ENCODE data around the gene SAT1. TPM values are rescaled to one million over a fixed set of nuclear protein-coding genes. Genes with fewer than 3 reads are reported as not detected.
A peak's percentile ranks its signal among the peaks of the same experiment; 100 is the strongest.

The SAT1 gene
- total and polyA plus RNA-seq, 2 of the 13 experiments (the other 11 are each of a cell fraction or from before 2014, with no cell fraction given) = 216 to 1,243 TPM

- WGBS (ENCODE audit: low lambda C conversion rate) = 88% methylated on average over 2 of the region's 2 CpGs
- POLR2A ChIA-PET = interaction anchor here (1.2 to 1.3 kb wide), 2 partner anchors 12 to 19 kb away, joined by 3 to 6 read pairs; no protein-coding TSS in a partner anchor
These were observed 4.8 kb downstream of the SAT1 start for GRCh38 chrX:23787745-23788118.

More at GRCh38 chrX:23787745-23788118, 4.8 kb downstream of the SAT1 start:
- no peak for FAIRE-seq
- Histone ChIP-seq H3K9me3 (ENCODE audit: low read length) (no peaks in the 10 kb centered on the region), H3K27ac (ENCODE audit: extremely low read length, insufficient read depth, low read length) (peak overlapping the region; percentile 52), H2AFZ (ENCODE audit: low read length) (no peak overlapping the region), H3K9ac (ENCODE audit: insufficient read depth, low read depth, low read length) (no peak overlapping the region), H3K79me2 (ENCODE audit: insufficient read depth, low read length) (peaks cover 21% of the 10 kb centered on the region), H3K36me3 (replicated peaks in 1 of 2; ENCODE audit: control insufficient read depth in 1 of 2, insufficient read depth in 2 of 2, low read length in 2 of 2) (peaks cover 0 to 1% of the 10 kb centered on the region in 2 experiments; a peak in 2 of 5 replicates), H3K4me1 (ENCODE audit: insufficient read depth, low read length) (peaks cover 34% of the 10 kb centered on the region), H3K4me3 (replicated peaks in 1 of 3; ENCODE audit: insufficient read depth in 1 of 3, low read depth in 2 of 3, low read length in 3 of 3) (no peak overlapping the region), H3K4me2 (ENCODE audit: low read depth, low read length) (peak overlapping the region; percentile 24; the same call in 1 of the 2 replicates), H4K20me1 (ENCODE audit: insufficient read depth, low read length) (peaks cover 17% of the 10 kb centered on the region), H3K27me3 (ENCODE audit: control insufficient read depth in 1 of 2, insufficient read depth in 2 of 2, low read length in 2 of 2) (no peaks in the 10 kb centered on the region; a peak in 1 of 5 replicates)
- no peak for ATAC-seq
- TF ChIP-seq ZNF839 (CRISPR knock-in tag; IDR thresholded peaks at IDR 0.05; ENCODE audit: borderline replicate concordance) (no peak), ZNF121 (CRISPR knock-in tag; IDR thresholded peaks at IDR 0.05) (peak; percentile 74; the same call in 1 of the 2 replicates), ZNF770 (CRISPR knock-in tag; IDR thresholded peaks at IDR 0.05) (0 out of 2 replicates have a peak, but pooled peaks have one; percentile 42), GFI1 (CRISPR knock-in tag; IDR thresholded peaks at IDR 0.05; ENCODE audit: borderline replicate concordance) (no peak), ZNF772 (CRISPR knock-in tag; IDR thresholded peaks at IDR 0.05) (no peak), ZIK1 (CRISPR knock-in tag; IDR thresholded peaks at IDR 0.05; ENCODE audit: borderline replicate concordance, low read depth) (no peak), HOXA7 (CRISPR knock-in tag; IDR thresholded peaks at IDR 0.05) (no peak), AGO1 (IDR thresholded peaks at IDR 0.05; ENCODE audit: low read depth, low read length, poor library complexity, severe bottlenecking) (peak; percentile 8), EZH2 (conservative IDR thresholded peaks at IDR 0.05; ENCODE audit: low read depth, low read length) (no peak), HES4 (CRISPR knock-in tag; IDR thresholded peaks at IDR 0.05; ENCODE audit: borderline replicate concordance) (no peak), ZKSCAN1 (IDR thresholded peaks at IDR 0.05; ENCODE audit: low read length) (no peak), SNAPC2 (CRISPR knock-in tag; IDR thresholded peaks at IDR 0.05) (no peak), ZNF720 (CRISPR knock-in tag; IDR thresholded peaks at IDR 0.05) (no peak)
- no peak for DNase-seq (ENCODE audit: low spot score)
- intact Hi-C loops (cut with micrococcal nuclease; ENCODE audit: unreplicated experiment) = loop anchor here (10.0 kb wide), 1 partner anchor 1943 kb away; no protein-coding TSS in a partner anchor
- CTCF ChIA-PET (ENCODE audit: low intra/inter-chr PET ratio, low total read pairs) = no interaction called here
- BruUV-seq (replicated peaks) = no TSS peak
- in situ Hi-C loops (cut with HindIII; ENCODE audit: extremely low pct_ligation_motif_present, low pct_unique_long_range_greater_than_20kb) = no loop called here

All from HepG2 (cell line).